ENCODE data around the gene MAGI1.

- no peak for TF ChIP-seq CTCF (IDR thresholded peaks at IDR 0.05; ENCODE audit: insufficient read depth, low read length)
- no peak for TF ChIP-seq REST (IDR thresholded peaks at IDR 0.05; ENCODE audit: insufficient replicate concordance, low read depth)
These were observed 271.2 kb downstream of the MAGI1 start for GRCh38 chr3:65767551-65767950.

Data from HL-60 (cell line).